ENCODE measurements around the gene CIAPIN1.
"Not testable (repeated sequence)": the region's sequence is repeated elsewhere in the genome, so short reads cannot be mapped to it uniquely, and the experiment has no call there.

Gene CIAPIN1

DNA sequence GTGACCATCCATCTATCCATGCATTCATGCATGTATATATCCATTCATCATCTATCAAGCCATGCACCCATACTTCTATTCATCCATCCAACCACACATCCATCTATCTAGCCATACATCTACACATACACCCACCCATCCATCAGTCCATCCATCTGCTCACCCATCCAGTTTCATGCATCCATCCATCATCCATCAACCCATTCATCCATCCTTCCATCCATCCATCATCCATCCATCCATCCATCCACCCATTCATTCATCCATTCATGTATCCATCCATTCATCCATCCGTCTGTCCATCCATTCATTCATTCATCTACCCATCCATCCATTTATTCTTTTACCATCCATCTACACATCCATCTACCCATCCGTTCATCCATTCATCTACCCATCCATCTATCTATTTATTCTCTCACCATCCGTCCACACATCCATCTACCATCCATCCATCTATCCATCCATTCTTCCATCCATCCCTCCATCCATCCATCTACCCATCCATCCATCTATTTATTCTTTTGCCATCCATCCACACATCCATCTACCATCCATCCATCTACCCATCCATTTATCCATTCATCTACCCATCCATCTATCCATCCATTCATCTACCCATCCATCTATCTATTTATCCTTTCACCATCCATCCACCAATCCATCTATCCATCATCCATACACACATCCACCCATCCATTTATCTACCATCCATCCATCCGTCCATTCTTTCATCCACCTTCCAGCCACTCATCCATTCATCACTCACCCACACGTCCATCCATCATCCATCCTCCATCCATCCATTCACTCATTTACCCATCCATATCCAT is 39.4 kb downstream of the CIAPIN1 start:
- DNase-seq (ENCODE audit: low read depth in 2 of 2) = no peak

GRCh38 chr16:57406881-57407280 is 40.3 kb downstream of the CIAPIN1 start:
- DNase-seq (ENCODE audit: low read depth in 2 of 2) = no peak

GRCh38 chr16:57405097-57405496 is 42.1 kb downstream of the CIAPIN1 start:
- no peak for DNase-seq (ENCODE audit: low read depth in 2 of 2)

GRCh38 chr16:57403965-57404817 is 43.0 kb downstream of the CIAPIN1 start, which contains the start of gene CCL17:
Gene CCL17 (plus strand): TSS chr16:57404767. CDS start chr16:57413933, 9,166 bp downstream.
- no peak for DNase-seq (ENCODE audit: low read depth in 2 of 2)

DNA sequence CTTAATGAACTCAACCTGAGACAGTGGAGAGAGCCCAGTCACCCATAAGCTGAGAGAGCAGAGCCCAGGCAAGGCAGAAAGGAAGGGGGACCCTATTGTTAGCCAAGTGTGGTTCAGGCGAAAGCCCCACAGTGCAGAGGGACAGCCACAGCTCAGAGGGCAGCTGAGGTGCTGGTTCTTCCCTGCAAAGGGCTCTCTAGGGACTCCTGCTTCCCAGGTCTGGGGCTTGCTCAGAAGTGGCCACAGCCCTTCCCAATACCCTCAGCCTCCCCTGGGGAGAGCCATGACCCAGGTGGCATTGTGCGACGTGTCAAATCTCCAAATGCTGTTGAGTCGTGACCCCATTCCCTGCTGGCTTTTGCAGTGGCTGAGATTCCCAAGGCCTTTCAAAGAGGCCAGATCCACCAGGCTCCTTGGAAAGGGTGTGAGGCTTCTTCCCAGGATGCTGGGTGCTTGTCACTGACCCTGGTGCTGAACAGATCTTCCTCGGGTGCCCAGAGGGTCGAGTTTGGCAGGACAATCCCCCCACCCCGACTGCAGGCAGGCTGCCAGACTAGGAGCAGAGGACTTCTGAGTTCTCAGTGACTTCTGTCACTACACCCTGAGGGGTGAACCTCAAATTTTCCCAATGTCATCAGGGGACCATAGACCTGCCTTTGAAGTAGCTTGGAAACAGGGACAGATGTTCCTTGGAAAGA is 45.1 kb downstream of the CIAPIN1 start:
- DNase-seq (ENCODE audit: low read depth in 2 of 2) = no peak

DNA sequence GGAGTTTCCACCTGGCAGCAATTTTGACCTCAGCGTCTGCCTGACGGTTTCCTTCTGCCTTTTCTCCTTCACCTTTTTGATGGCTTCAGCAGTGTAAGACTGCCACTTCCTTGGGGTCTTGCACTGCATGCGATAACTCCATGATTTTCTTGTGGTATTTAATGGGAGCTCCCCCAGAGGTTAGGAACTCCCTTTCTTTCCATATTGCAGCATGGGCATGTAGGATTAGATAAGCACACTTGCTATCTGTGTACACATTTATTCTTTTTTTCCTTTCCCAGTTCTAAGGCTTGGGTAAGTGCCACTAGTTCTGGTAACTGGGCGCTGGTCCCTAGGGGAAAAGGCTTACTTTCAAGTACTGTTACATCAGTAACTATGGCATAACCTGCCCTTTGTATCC is 49.7 kb downstream of the CIAPIN1 start:
- not testable (repeated sequence) for DNase-seq (ENCODE audit: low read depth in 2 of 2)

DNA sequence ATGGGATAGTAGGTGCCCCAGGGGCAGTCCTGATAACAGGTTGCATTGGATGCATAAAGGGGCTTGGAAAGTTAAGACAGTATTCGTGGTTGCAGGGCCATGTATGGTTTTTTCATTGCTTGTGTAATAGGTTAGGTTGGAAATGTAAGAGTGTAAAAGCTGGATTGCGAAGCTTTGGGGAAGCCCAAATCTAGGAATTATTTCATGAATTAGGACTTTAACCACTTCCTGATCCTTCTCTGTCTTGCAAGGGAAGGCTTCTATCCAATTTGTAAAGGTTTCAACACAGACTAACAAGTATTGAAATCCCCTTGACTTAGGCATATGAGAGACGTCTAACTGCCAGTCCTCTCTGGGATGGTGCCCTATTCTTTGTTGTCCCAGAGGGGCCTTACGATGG is 50.4 kb downstream of the CIAPIN1 start:
- DNase-seq (ENCODE audit: low read depth in 2 of 2) = no peak

DNA sequence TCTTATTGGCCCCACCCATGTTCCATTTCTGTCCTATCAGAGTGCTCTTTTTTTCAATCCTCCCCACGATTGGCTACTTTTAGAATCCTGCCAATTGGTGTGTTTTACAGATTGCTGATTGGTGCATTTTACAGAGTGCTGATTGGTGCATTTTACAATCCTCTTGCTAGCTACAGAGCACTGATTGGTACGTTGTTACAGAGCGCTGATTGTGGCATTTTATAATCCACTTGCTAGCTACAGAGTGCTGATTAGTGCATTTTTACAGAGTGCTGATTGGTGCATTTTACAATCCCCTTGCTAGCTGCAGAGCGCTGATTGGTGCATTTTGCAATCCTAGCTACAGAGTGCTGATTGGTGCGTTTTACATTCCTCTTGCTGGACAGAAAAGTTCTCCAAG is 52.2 kb downstream of the CIAPIN1 start:
- DNase-seq (ENCODE audit: low read depth in 2 of 2) = no peak

DNA sequence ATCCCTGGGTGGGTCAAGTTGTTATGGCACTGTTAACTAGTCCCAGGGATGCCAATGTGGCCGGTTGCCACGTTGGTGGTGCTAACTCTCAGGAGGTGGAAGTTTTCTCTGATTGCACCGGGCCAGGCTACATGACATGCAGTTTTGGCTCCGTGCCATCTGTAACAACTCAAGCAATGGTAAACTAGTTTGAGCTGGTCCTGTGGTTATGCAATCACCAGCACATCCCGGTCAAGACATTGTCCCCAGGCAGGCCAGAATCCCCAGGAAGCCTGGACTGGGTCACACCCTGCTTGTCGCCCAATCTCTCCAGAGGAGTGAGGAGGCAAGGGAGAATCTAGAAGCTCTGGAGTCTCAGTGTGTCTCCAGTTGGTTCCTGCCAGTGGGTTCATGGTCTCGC is 52.7 kb downstream of the CIAPIN1 start:
- no peak for DNase-seq (ENCODE audit: low read depth in 2 of 2)

DNA sequence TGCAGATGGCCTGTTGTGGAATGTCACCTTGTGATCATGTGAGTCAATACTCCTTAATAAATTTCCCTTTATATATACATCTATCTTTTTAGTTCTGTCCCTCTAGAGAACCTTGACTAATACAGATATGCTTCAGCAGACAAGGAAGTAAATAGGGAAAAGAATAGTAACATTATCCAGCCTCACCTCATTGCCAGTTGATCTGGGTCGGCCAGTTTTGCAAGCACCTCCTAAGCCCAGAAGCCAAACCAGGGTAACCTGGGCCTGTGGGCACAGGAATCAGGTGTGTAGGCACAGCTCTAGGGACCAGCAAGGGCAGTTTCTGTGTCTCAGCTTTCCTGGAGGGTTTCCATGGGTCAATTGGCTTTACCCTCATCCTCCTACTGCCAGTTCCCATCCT is 54.5 kb downstream of the CIAPIN1 start:
- no peak for DNase-seq (ENCODE audit: low read depth in 2 of 2)

DNA sequence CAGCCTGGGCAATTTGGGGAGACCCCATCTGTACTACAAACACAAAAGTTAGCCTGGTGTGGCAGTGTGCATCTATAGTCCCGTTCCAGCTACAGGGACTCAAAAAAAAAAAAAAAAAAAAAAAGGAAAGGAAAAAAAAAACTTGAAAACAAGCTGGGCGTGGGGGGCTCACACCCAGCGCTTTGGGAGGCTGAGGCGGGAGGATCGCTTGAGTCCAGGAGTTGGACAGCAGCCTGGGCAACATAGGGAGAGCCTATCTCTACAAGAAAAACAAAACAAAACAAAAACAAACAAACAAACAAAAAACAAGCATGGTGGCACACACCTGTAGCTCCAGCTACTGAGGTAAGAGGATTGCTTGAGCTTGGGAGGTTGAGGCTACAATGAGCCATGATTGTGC is 55.5 kb downstream of the CIAPIN1 start:
- no peak for DNase-seq (ENCODE audit: low read depth in 2 of 2)

DNA sequence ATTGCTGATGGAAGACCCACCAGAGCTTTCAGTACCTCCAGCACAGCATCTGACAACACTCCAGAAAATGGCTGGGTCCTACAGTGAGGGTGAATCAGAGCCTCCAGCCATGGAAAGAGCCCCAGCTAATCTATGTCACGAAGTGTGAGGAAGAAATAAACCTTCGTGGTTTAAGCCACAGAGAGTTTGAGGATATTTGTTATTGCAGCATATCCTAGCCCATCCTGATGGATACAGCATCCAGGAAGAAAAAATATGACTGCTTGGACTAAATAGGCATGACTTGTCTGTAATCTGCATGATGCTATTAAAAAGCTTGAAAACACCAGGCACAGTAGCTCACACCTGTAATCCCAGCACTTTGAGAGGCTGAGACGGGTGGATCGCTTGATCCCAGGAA is 55.9 kb downstream of the CIAPIN1 start:
- no peak for DNase-seq (ENCODE audit: low read depth in 2 of 2)

GRCh38 chr16:57390636-57391295 is 56.4 kb downstream of the CIAPIN1 start:
- DNase-seq (ENCODE audit: low read depth in 2 of 2) = no peak

DNA sequence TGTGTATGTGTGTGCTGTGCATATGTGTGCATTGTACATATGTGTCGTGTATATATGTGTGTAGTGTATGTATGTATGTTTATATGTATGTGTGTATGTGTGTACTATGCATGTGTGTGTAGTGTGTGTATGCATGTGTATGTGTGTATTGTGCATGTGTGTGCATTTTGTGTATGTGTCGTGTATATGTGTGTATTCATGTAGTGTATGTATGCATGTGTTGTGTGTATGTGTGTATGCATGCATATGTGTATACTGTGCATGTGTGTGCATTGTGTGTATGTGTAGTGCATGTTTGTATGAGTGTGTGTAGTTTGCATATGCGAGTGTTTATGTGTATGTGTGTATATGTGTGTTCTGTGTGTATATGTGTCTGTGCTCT is 58.1 kb downstream of the CIAPIN1 start:
- no peak for DNase-seq (ENCODE audit: low read depth in 2 of 2)

- no peak for DNase-seq (ENCODE audit: low read depth in 2 of 2)
Observed at GRCh38 chr16:57388359-57389086, 58.7 kb downstream of the CIAPIN1 start.

GRCh38 chr16:57387598-57388354 is 59.4 kb downstream of the CIAPIN1 start:
- no peak for DNase-seq (ENCODE audit: low read depth in 2 of 2)

DNA sequence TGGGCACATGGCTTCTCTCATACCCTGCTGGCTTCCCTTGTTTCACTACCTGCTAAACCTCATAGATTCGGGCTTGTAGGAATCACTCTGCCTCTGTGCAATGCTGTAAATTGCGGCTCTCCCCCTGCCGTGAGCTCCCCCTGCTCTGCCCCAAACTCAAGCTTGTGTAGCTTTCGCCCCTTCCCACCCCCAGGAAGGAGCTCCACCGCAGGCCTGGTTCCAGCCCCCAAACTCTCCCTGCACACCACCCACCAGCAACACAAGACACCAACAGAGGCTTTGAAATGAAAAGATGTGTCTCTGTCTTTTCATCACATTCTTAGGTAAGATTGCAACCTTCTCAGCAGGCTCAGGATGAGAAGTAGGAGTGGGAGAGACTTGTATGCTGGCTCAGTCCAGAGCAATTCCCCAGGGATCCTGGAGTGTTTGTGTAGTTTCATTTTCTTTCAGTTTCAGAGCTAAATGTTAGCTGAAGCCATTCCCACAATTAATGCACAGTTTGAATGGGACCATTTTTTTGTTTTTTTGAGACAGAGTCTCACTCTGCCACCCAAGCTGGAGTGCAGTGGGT is 60.7 kb downstream of the CIAPIN1 start:
- DNase-seq (ENCODE audit: low read depth in 2 of 2) = no peak

DNA sequence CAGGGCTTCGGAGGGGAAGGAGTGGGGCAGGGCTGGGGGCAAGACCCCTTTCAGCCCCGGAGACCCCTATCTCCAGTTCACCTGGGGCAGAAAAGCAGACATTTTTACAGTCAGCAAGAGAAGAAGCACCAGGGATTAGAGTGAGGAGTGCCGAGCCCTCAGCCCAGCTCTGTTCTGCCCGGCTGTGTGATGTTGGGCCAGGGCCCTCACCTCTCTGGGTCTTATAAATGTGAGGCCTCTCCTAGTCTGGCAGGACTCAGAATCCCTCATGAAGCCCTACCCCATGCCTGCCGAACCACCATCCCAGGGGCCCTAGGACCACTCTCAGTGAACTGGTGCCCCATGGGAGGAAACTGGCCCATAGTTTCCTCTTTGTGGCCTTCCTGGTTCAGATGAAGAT is 62.1 kb downstream of the CIAPIN1 start:
- DNase-seq (ENCODE audit: low read depth in 2 of 2) = no peak

GRCh38 chr16:57384248-57385070 is 62.7 kb downstream of the CIAPIN1 start:
- no peak for DNase-seq (ENCODE audit: low read depth in 2 of 2)

Measured in stimulated activated CD8-positive, alpha-beta memory T cell treated with anti-CD3 and anti-CD28 coated beads, Interleukin-15, amount 100 ng/mL, for 48 hours (primary cell).